NB4 (cell line): Measurements from ENCODE around the gene FMNL3.

Experiments used
- DNase-seq: peaks from one replicate; pipeline ENCODE4 v3.0.0; 2010; ENCODE audit warnings: low read depth
- H3K4me3 ChIP-seq: one replicate; pipeline ENCODE4 v1.5.1; 2011; ENCODE audit warnings: mild to moderate bottlenecking, low read depth, low read length, moderate library complexity
- MAX ChIP-seq: IDR thresholded peaks from 2 replicates; pipeline ENCODE4 v1.6.1; 2011; ENCODE audit warnings: low read depth, low read length
- MYC ChIP-seq: IDR thresholded peaks from 2 replicates; pipeline ENCODE4 v1.6.1; 2011; ENCODE audit warnings: low read depth, low read length
- POLR2A ChIP-seq: IDR thresholded peaks from 2 replicates; pipeline ENCODE4 v1.6.1; 2011; ENCODE audit warnings: mild to moderate bottlenecking; ENCODE audit not compliant: insufficient read length; ENCODE audit errors: extremely low read depth
- TF ChIP-seq, protein P1 (sequence below): IDR thresholded peaks from one replicate; pipeline ENCODE4 v1.5.1; 2012; ENCODE audit warnings: low read depth, low read length

FMNL3 gene

GRCh38 chr12:49696723-49697122 is 10.5 kb downstream of the FMNL3 start:
- no peak for DNase-seq
- no peak overlapping the region for H3K4me3 ChIP-seq
- no peak for TF ChIP-seq MYC
- no peak for TF ChIP-seq MAX
- TF ChIP-seq, protein P1, sequence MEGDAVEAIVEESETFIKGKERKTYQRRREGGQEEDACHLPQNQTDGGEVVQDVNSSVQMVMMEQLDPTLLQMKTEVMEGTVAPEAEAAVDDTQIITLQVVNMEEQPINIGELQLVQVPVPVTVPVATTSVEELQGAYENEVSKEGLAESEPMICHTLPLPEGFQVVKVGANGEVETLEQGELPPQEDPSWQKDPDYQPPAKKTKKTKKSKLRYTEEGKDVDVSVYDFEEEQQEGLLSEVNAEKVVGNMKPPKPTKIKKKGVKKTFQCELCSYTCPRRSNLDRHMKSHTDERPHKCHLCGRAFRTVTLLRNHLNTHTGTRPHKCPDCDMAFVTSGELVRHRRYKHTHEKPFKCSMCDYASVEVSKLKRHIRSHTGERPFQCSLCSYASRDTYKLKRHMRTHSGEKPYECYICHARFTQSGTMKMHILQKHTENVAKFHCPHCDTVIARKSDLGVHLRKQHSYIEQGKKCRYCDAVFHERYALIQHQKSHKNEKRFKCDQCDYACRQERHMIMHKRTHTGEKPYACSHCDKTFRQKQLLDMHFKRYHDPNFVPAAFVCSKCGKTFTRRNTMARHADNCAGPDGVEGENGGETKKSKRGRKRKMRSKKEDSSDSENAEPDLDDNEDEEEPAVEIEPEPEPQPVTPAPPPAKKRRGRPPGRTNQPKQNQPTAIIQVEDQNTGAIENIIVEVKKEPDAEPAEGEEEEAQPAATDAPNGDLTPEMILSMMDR: no peak
- TF ChIP-seq POLR2A: no peak

- no peak for TF ChIP-seq MYC
- no peak for DNase-seq
- no peak overlapping the region for H3K4me3 ChIP-seq
These were observed 13.2 kb downstream of the FMNL3 start for GRCh38 chr12:49693931-49694444.

DNA sequence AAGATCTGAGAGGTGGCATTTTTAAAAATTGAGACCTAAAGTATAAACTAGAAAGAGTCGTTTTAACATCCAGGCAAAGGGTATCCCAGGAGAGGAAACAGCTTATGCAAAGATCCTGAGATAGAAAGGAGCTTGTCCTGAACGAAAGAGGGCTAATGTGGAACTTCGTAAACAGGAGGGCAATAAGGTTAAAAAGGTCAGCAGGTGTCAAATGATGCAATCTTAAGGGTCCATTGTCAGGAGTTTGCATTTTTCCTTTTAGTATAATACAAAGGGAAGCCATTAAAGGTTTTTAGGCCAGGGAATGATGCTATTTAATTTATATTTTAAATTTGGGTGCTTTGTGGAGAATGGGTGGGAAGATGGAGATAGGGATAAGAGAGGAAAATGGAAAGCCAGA is 14.4 kb downstream of the FMNL3 start:
- TF ChIP-seq, protein P1: no peak
- TF ChIP-seq MAX (no peak), MYC (no peak), POLR2A (no peak)
- DNase-seq: no peak
- H3K4me3 ChIP-seq: no peak overlapping the region

DNA sequence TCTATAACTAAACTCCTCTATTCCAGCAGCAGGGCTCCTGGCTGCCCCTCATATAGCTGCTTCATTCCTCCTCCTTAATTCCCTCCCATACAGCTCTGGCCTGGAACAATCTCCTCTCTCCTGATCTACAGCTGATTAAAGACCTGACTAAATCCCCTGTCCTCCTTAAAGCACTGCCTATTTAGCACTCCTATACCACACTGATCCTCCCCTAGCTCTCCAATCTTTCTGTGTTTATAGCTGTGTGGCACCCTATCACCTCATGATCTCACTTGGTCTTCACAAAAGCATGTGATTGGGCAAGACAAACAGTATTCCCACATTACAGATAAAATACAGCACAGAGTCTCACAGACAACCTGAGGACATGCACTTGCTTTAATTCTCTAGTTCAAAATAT is 17.4 kb downstream of the FMNL3 start:
- DNase-seq: no peak
- no peak overlapping the region for H3K4me3 ChIP-seq
- no peak for TF ChIP-seq MAX
- TF ChIP-seq MYC: no peak
- TF ChIP-seq, protein P1: no peak
- TF ChIP-seq POLR2A: no peak

DNA sequence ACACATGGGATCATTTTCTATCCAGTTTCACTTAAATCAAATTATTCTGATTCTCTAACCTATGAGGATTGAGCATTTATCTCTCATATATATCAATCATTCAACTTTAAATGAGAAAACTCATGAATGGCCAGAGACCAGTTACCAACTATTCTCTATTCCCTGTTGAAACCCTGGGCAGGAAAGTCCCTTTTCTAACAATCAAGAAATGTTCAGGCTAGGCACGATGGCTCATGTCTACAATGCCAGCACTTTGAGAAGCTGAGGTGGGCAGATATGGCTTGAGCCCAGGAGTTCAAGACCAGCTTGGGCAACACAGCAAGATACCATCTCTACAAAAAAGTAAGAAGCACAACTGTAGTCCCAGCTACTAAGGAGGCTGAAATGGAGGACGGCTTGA is 18.0 kb downstream of the FMNL3 start:
- no peak for DNase-seq
- TF ChIP-seq, protein P1: no peak
- TF ChIP-seq MYC (no peak), POLR2A (no peak), MAX (no peak)
- H3K4me3 ChIP-seq: no peak overlapping the region

DNA sequence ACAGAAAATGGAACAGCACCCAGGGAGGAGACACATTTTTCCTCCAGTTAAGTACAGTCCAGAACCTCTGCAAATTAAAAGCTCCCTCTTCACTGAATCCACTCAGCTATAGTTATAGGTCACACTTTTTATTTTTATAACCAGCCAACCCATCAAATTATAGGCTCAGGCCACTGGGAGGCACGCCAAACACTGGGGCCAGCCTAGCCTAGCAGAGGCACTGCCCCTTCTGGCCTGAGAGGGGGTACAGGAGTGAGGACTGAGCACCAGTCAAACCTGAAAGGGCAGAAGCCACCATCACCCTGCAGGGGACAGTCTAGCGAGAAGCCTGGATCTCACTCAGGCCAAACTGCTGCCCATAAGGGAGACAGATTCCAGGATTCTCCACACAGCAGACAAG is 19.3 kb downstream of the FMNL3 start:
- DNase-seq: no peak
- TF ChIP-seq MAX: no peak
- no peak for TF ChIP-seq MYC
- TF ChIP-seq POLR2A: no peak
- TF ChIP-seq, protein P1: no peak
- H3K4me3 ChIP-seq: no peak overlapping the region
